HG03066 (cell line): ENCODE measurements around the gene CTSD.
"Not testable (repeated sequence)": the region's sequence is repeated elsewhere in the genome, so short reads cannot be mapped to it uniquely, and the experiment has no call there.

Experiments used
- ATAC-seq: cut with Tn5 transposase; IDR thresholded peaks from one replicate; pipeline ENCODE4 v1.9.1; 2021; ENCODE audit warnings: low read depth; ENCODE audit not compliant: unreplicated experiment

CTSD gene

GRCh38 chr11:1770528-1770927 is 6.8 kb upstream of the CTSD start:
- no peak for ATAC-seq

- no peak for ATAC-seq
Observed at GRCh38 chr11:1770061-1770460, 6.3 kb upstream of the CTSD start.

GRCh38 chr11:1769304-1769936 is 5.7 kb upstream of the CTSD start:
- ATAC-seq = not testable (repeated sequence)

- ATAC-seq = no peak
Observed at GRCh38 chr11:1768141-1768469, 4.4 kb upstream of the CTSD start.

- no peak for ATAC-seq
Observed at GRCh38 chr11:1767399-1768140, 3.8 kb upstream of the CTSD start.

- ATAC-seq = no peak
Observed at GRCh38 chr11:1766719-1767398, 3.1 kb upstream of the CTSD start.

GRCh38 chr11:1765871-1766718 is 2.4 kb upstream of the CTSD start:
- ATAC-seq = no peak

- ATAC-seq = peak; percentile 37
Observed at GRCh38 chr11:1763336-1763795, 361 bp downstream of the CTSD start.

- no peak for ATAC-seq
Observed at GRCh38 chr11:1762537-1763302, 1.0 kb downstream of the CTSD start.

GRCh38 chr11:1761857-1762536 is 1.7 kb downstream of the CTSD start:
- ATAC-seq = no peak

GRCh38 chr11:1761110-1761856 is 2.4 kb downstream of the CTSD start:
- no peak for ATAC-seq

GRCh38 chr11:1760351-1761109 is 3.2 kb downstream of the CTSD start:
- no peak for ATAC-seq

GRCh38 chr11:1759851-1760220 is 3.9 kb downstream of the CTSD start:
- ATAC-seq = no peak

GRCh38 chr11:1759151-1759850 is 4.4 kb downstream of the CTSD start:
- no peak for ATAC-seq

- ATAC-seq = no peak
Observed at GRCh38 chr11:1758611-1759150, 5.0 kb downstream of the CTSD start.

GRCh38 chr11:1757861-1758610 is 5.7 kb downstream of the CTSD start:
- no peak for ATAC-seq
